Fibroblast of villous mesenchyme (primary cell): Measurements from ENCODE around the gene SLC38A10. TPM values are rescaled to one million over a fixed set of nuclear protein-coding genes. Genes with fewer than 3 reads are reported as not detected.

Experiments
- DNase-seq: peaks from one replicate; pipeline ENCODE4 v3.0.0-alpha.2; 2010; ENCODE audit warnings: low read depth
- H3K4me3 ChIP-seq: 2 replicates; pipeline ENCODE4 v1.5.1; 2011; ENCODE audit warnings: low read depth, mild to moderate bottlenecking, low read length
- CTCF ChIP-seq: IDR thresholded peaks from 2 replicates; pipeline ENCODE4 v1.5.1; 2012; ENCODE audit warnings: low read depth, mild to moderate bottlenecking, low read length; ENCODE audit not compliant: insufficient read depth
- total RNA-seq: library from RNA; depleted of rRNA; stranded (reverse); fragments of >200 nt; gene quantifications from 2 replicates; pipeline ENCODE4 v1.2.3, GENCODE V29; 2012

SLC38A10 gene
- total RNA-seq, 1 donor, result 51.4 TPM

GRCh38 chr17:81317530-81317821 lies 22.4 kb upstream of the SLC38A10 start:
- no peak for DNase-seq
- H3K4me3 ChIP-seq, result no peak overlapping the region
- TF ChIP-seq CTCF, result no peak

GRCh38 chr17:81315885-81316391 lies 20.8 kb upstream of the SLC38A10 start:
- DNase-seq, result no peak
- no peak overlapping the region for H3K4me3 ChIP-seq
- no peak for TF ChIP-seq CTCF

- TF ChIP-seq CTCF, result no peak
- DNase-seq, result no peak
- no peak overlapping the region for H3K4me3 ChIP-seq
Observed at GRCh38 chr17:81315129-81315884, 20.2 kb upstream of the SLC38A10 start.

GRCh38 chr17:81314398-81315081 lies 19.4 kb upstream of the SLC38A10 start:
- H3K4me3 ChIP-seq, result no peak overlapping the region
- no peak for TF ChIP-seq CTCF
- DNase-seq, result no peak

- no peak for DNase-seq
- H3K4me3 ChIP-seq, result no peak overlapping the region
- no peak for TF ChIP-seq CTCF
Observed at GRCh38 chr17:81313776-81314397, 18.8 kb upstream of the SLC38A10 start.

- H3K4me3 ChIP-seq, result no peak overlapping the region
- DNase-seq, result no peak
- TF ChIP-seq CTCF, result no peak
Observed at GRCh38 chr17:81312624-81313325, 17.7 kb upstream of the SLC38A10 start.
